Activated T-cell treated with anti-CD3 and anti-CD28 coated beads for 1 hour (primary cell): ENCODE measurements around the gene DNAJA3.

ENCODE experiments used
- DNase-seq: peaks from one replicate; pipeline ENCODE4 v3.0.0-alpha.2; 2020; ENCODE audit warnings: low read depth

The DNAJA3 gene

GRCh38 chr16:4425378-4426020, at the start of gene DNAJA3:
Gene DNAJA3 (plus strand): TSS chr16:4425868. CDS start chr16:4425882, 14 bp downstream.
- peak; percentile 90 for DNase-seq

DNA sequence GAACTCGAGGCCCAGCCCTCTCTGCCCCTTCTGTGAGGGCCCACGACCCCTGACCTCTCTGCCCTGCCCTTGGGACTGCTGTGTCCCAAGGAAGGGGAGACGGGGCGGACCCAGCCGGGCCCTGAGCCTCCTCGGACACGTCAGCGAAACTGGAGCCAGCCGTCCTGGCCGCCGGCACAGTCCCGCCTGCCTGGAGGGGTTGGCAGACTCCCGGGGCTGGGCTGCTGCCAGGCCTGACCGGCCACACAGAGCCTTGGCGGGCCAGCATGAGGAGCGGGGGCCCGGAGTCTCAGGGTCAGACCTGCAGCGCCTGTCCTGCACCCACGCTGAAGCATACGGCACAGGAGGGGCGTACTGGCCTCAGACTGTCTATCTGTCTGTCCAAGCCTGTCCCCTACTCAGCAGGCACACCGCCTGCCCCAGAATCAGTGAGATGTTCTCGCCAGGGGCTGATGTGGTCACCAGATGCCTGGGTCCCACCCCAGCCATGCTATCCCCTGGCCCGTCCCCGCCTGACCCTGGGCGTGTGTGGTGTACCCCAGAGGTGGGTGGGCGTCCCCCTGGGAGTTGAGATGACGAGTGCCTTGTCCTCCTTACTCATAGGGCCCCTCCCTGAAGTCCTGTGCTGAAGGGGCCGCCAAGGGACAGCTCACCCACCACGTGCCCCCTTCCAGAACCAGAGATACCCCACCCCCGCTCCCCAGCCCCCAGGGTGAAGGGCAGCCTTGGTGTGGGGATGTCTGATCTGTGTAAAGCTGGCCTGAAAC, 49.4 kb upstream of the DNAJA3 start:
- DNase-seq: no peak

GRCh38 chr16:4376893-4377572, 48.6 kb upstream of the DNAJA3 start:
- DNase-seq: no peak

DNA sequence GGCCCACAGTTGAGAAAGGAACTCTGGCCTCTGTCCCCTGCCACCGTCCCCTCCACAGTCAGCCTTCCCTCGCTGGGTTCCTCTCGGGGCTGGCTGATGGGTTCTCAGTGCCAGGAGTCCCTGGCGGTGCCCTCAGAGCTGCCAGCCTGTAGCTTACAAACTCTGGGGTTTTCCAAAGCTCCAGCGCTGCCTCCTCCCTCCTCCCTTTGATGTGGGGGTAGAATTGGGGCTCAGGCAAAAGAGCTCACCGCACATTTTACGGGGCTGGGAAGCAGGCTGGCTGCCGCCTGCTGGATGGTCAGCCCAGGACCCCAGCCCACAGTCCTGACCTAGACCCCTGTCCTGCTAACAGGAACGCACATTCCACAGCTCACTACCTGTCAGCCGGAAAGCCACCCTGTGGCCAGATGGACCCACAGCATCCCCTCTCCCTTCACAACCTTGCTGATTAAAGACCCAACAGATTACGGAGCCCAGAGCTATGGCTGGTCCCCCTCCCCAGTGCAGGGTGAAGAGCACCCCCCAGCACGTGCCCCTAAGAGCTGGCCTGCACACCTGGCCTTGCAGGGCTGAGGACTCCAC, 48.0 kb upstream of the DNAJA3 start:
- DNase-seq: no peak

DNA sequence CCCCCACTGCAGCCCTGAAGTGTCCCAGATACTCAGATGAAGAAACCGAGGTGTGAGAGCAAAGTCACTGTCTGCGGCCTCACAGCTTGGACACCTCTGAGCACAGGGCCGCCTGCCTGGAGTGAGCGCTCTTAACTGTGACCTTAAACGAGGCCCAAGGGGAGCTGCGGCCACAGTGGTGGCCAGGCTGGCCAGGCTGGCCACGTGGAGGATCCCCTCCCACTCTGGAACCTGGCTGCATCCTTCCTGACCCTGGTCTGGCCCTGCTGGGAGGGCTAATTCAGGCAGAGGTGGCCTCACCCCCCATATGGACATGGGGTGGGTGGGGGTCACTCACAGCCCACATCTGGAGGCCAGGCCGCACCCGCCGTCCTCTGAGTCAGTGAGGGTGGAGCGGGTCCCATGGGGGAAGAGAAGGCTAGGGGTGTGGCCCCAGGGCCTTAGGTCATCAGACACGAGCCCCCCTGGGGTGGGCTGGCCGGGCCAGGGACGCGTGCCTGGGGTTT, 47.5 kb upstream of the DNAJA3 start:
- no peak for DNase-seq

- no peak for DNase-seq
These were observed 46.5 kb upstream of the DNAJA3 start for GRCh38 chr16:4378999-4379690.

GRCh38 chr16:4380119-4381063, 45.3 kb upstream of the DNAJA3 start:
- DNase-seq: no peak

- no peak for DNase-seq
These were observed 44.4 kb upstream of the DNAJA3 start for GRCh38 chr16:4381072-4381934.

DNA sequence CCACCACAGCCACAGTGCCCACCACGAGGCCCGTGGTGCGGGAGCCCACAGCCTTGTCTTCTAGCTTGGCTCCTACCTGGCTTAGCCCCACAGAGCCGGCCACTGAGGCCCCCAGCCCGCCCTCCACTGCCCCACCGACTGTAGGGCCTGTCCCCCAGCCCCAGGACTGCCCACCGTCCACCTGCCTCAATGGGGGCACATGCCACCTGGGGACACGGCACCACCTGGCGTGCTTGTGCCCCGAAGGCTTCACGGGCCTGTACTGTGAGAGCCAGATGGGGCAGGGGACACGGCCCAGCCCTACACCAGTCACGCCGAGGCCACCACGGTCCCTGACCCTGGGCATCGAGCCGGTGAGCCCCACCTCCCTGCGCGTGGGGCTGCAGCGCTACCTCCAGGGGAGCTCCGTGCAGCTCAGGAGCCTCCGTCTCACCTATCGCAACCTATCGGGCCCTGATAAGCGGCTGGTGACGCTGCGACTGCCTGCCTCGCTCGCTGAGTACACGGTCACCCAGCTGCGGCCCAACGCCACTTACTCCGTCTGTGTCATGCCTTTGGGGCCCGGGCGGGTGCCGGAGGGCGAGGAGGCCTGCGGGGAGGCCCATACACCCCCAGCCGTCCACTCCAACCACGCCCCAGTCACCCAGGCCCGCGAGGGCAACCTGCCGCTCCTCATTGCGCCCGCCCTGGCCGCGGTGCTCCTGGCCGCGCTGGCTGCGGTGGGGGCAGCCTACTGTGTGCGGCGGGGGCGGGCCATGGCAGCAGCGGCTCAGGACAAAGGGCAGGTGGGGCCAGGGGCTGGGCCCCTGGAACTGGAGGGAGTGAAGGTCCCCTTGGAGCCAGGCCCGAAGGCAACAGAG, 43.5 kb upstream of the DNAJA3 start:
- no peak for DNase-seq

DNA sequence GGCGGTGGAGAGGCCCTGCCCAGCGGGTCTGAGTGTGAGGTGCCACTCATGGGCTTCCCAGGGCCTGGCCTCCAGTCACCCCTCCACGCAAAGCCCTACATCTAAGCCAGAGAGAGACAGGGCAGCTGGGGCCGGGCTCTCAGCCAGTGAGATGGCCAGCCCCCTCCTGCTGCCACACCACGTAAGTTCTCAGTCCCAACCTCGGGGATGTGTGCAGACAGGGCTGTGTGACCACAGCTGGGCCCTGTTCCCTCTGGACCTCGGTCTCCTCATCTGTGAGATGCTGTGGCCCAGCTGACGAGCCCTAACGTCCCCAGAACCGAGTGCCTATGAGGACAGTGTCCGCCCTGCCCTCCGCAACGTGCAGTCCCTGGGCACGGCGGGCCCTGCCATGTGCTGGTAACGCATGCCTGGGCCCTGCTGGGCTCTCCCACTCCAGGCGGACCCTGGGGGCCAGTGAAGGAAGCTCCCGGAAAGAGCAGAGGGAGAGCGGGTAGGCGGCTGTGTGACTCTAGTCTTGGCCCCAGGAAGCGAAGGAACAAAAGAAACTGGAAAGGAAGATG, 42.8 kb upstream of the DNAJA3 start:
- DNase-seq: no peak

DNA sequence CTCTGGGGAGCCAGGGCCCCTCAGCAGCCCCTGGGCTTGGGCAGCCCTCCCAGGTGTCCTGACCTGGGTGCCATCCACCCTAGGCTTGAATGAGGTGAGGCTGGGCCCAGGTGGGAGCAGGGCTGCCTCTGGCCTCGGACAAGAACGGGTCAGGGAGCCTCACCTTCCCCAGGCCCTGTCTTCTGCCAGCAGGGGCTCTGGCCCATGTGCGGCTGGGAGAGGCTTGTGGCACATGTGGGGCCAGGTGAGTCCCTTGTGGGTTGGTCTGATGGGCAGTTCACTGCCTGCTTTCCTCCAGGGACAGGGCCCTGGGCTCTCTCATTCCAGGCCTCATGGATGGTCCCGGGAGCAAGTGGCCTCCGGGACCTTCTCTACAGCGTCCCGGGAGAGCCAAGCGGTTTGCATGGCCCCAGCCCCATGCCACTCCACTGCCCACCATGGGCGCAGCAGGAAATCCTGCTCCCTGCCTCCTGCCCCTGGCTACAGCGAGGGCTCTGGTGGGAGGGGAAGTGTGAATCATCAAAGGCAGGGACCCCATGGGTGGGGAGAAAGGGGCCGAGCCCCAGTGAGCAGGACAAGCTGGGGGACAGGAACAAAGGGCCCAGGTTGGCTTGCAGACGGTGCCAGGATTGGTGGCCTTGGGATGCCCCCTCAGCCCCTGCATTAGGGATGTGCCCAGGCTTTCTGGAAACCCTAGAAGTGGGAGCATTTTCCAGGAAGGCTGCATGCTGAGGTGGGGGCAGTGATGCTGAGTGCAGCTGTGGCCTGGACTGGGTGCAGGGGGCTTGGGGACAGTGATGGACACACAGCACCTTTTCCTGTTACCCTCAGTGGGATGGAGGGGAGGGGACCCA, 41.9 kb upstream of the DNAJA3 start:
- DNase-seq: no peak

DNA sequence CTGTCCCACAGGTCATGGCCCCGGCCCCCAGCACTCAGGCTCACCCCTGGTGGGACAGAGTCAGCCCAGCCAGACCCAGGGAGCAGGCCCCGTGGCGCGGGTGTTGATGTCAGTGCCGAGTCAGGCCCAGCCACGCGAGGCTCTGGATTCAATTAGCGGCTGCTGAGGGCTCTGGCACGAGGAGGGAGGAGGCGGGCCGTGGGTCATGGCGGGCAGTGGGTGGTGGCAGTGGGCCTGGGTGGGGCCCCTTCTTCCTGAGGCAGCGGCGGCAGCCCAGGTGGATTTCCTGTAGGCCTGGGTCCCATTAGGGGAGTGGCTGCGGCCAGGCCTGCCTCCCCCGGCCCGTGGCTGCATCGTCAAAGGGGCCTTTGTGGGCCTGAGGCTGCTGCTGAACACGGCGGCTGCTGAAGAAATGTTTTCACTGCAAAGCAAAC, 41.1 kb upstream of the DNAJA3 start:
- DNase-seq: no peak

- DNase-seq: no peak
These were observed 40.4 kb upstream of the DNAJA3 start for GRCh38 chr16:4385066-4385788.

GRCh38 chr16:4385789-4386450, 39.7 kb upstream of the DNAJA3 start:
- DNase-seq: no peak

GRCh38 chr16:4386451-4386805, 39.2 kb upstream of the DNAJA3 start:
- DNase-seq: no peak

DNA sequence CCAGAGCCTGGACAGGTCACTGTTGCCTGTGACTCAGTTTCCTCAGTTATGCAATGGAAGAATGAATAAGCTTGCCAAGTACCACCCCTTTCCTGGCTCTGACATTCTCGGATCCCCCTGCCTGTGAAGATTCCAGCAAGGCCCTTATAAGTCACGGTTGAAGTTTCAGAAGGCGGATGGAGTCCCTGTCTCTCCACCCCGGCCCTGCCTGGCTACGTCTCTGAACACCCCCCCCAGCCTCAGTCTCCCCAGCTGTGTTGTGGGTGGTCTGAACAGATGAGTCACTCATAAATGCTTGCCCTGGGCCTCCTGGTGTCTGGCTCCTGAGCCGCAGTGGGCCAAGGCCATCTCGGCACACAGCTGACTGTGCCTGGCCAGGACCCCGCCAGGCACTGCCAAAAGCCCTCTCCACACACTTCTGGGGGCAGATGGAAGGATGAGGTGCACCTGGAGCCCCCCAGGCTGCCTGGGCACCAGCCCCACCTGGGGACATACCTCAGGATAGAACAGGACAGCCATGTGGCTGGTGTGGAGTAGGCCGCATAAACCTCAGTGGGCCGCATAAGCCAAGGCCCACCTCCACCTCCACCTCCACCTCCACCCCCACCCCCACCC, 38.6 kb upstream of the DNAJA3 start:
- DNase-seq: no peak
